ENCODE measurements around the gene RGS6.

GRCh38 chr14:72443991-72444441 is 511.8 kb downstream of the RGS6 start:
- TF ChIP-seq, protein P1, sequence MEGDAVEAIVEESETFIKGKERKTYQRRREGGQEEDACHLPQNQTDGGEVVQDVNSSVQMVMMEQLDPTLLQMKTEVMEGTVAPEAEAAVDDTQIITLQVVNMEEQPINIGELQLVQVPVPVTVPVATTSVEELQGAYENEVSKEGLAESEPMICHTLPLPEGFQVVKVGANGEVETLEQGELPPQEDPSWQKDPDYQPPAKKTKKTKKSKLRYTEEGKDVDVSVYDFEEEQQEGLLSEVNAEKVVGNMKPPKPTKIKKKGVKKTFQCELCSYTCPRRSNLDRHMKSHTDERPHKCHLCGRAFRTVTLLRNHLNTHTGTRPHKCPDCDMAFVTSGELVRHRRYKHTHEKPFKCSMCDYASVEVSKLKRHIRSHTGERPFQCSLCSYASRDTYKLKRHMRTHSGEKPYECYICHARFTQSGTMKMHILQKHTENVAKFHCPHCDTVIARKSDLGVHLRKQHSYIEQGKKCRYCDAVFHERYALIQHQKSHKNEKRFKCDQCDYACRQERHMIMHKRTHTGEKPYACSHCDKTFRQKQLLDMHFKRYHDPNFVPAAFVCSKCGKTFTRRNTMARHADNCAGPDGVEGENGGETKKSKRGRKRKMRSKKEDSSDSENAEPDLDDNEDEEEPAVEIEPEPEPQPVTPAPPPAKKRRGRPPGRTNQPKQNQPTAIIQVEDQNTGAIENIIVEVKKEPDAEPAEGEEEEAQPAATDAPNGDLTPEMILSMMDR (IDR thresholded peaks at IDR 0.05) = no peak
- TF ChIP-seq EP300 (IDR thresholded peaks at IDR 0.05) (no peak), POLR2AphosphoS5 (IDR thresholded peaks at IDR 0.05) (no peak), POLR2A (IDR thresholded peaks at IDR 0.05) (no peak)
